Measurements from ENCODE around the gene SIK3.

Gene SIK3

GRCh38 chr11:116826751-116827431 is 271.3 kb downstream of the SIK3 start:
- no peak overlapping the region for H3K27ac ChIP-seq
- TF ChIP-seq CTCF (IDR thresholded peaks at IDR 0.05) (no peak), ZFX (IDR thresholded peaks at IDR 0.05; ENCODE audit: borderline replicate concordance) (no peak)

- TF ChIP-seq CTCF (IDR thresholded peaks at IDR 0.05) (no peak), ZFX (IDR thresholded peaks at IDR 0.05; ENCODE audit: borderline replicate concordance) (no peak)
- H3K27ac ChIP-seq, result no peak overlapping the region
These were observed 272.1 kb downstream of the SIK3 start for GRCh38 chr11:116825854-116826750.

- H3K27ac ChIP-seq, result no peak overlapping the region
- no peak for TF ChIP-seq ZFX (IDR thresholded peaks at IDR 0.05; ENCODE audit: borderline replicate concordance)
- no peak for TF ChIP-seq CTCF (IDR thresholded peaks at IDR 0.05)
These were observed 272.8 kb downstream of the SIK3 start for GRCh38 chr11:116825434-116825833.

GRCh38 chr11:116823031-116823843 is 275.0 kb downstream of the SIK3 start, which contains the start of gene APOA4:
Gene APOA4 (minus strand): TSS chr11:116823304. CDS start chr11:116823191, 113 bp downstream.
- TF ChIP-seq ZFX (IDR thresholded peaks at IDR 0.05; ENCODE audit: borderline replicate concordance) (no peak), CTCF (IDR thresholded peaks at IDR 0.05) (no peak)
- no peak within 1 kb of the TSS for H3K27ac ChIP-seq

- H3K27ac ChIP-seq, result no peak overlapping the region
- TF ChIP-seq CTCF (IDR thresholded peaks at IDR 0.05) (no peak), ZFX (IDR thresholded peaks at IDR 0.05; ENCODE audit: borderline replicate concordance) (no peak)
These were observed 275.7 kb downstream of the SIK3 start for GRCh38 chr11:116822575-116822974.

GRCh38 chr11:116821050-116821918 is 276.9 kb downstream of the SIK3 start:
- no peak overlapping the region for H3K27ac ChIP-seq
- TF ChIP-seq CTCF (IDR thresholded peaks at IDR 0.05), result no peak
- TF ChIP-seq ZFX (IDR thresholded peaks at IDR 0.05; ENCODE audit: borderline replicate concordance), result no peak
